ENCODE data around the gene HOXB5. TPM values are rescaled to one million over a fixed set of nuclear protein-coding genes. Genes with fewer than 3 reads are reported as not detected.

Gene HOXB5
- polyA plus RNA-seq, 1 experiment: not detected

GRCh38 chr17:48587276-48588073 is 6.1 kb downstream of the HOXB5 start:
- ChIA-PET POLR2A (no interaction called here), CTCF (interaction anchor here (0.8 to 2.8 kb wide), 10 partner anchors 17 to 279 kb away, joined by 3 to 16 read pairs (median 4); no protein-coding TSS in a partner anchor)
- no peak for TF ChIP-seq CTCF (IDR thresholded peaks at IDR 0.05; ENCODE audit: insufficient read depth, low read depth, low read length)
- Histone ChIP-seq H3K36me3 (ENCODE audit: control insufficient read depth, insufficient read depth, low read length) (no peaks in the 10 kb centered on the region), H3K27me3 (ENCODE audit: control insufficient read depth, insufficient read depth, low read length) (peaks cover 77% of the 10 kb centered on the region), H3K4me3 (ENCODE audit: low read depth, low read length) (no peak overlapping the region)
- DNase-seq (ENCODE audit: low read depth): no peak

GRCh38 chr17:48586355-48587258 is 7.0 kb downstream of the HOXB5 start:
- ChIA-PET CTCF (interaction anchor here (0.8 to 2.8 kb wide), 8 partner anchors 17 to 278 kb away, joined by 3 to 16 read pairs (median 4); no protein-coding TSS in a partner anchor), POLR2A (no interaction called here)
- DNase-seq (ENCODE audit: low read depth): no peak
- Histone ChIP-seq H3K27me3 (ENCODE audit: control insufficient read depth, insufficient read depth, low read length) (peaks cover 81% of the 10 kb centered on the region), H3K36me3 (ENCODE audit: control insufficient read depth, insufficient read depth, low read length) (no peaks in the 10 kb centered on the region), H3K4me3 (ENCODE audit: low read depth, low read length) (no peak overlapping the region)
- TF ChIP-seq CTCF (IDR thresholded peaks at IDR 0.05; ENCODE audit: insufficient read depth, low read depth, low read length): no peak

GRCh38 chr17:48584223-48584741 is 9.3 kb downstream of the HOXB5 start:
- DNase-seq (ENCODE audit: low read depth): no peak
- ChIA-PET CTCF (interaction anchor here (2.3 kb wide), 1 partner anchor 232 kb away, joined by 11 read pairs; no protein-coding TSS in a partner anchor), POLR2A (no interaction called here)
- TF ChIP-seq CTCF (IDR thresholded peaks at IDR 0.05; ENCODE audit: insufficient read depth, low read depth, low read length): no peak
- peaks cover 77% of the 10 kb centered on the region for H3K27me3 ChIP-seq (ENCODE audit: control insufficient read depth, insufficient read depth, low read length)
- H3K36me3 ChIP-seq (ENCODE audit: control insufficient read depth, insufficient read depth, low read length): no peaks in the 10 kb centered on the region
- H3K4me3 ChIP-seq (ENCODE audit: low read depth, low read length): no peak overlapping the region

- Histone ChIP-seq H3K4me3 (ENCODE audit: low read depth, low read length) (no peak overlapping the region), H3K27me3 (ENCODE audit: control insufficient read depth, insufficient read depth, low read length) (peaks cover 77% of the 10 kb centered on the region), H3K36me3 (ENCODE audit: control insufficient read depth, insufficient read depth, low read length) (no peaks in the 10 kb centered on the region)
- ChIA-PET CTCF (interaction anchor here (0.6 to 2.3 kb wide), 5 partner anchors 11 to 276 kb away, joined by 3 to 11 read pairs (median 4); no protein-coding TSS in a partner anchor), POLR2A (no interaction called here)
- DNase-seq (ENCODE audit: low read depth): no peak
- TF ChIP-seq CTCF (IDR thresholded peaks at IDR 0.05; ENCODE audit: insufficient read depth, low read depth, low read length): no peak
These were observed 9.8 kb downstream of the HOXB5 start for GRCh38 chr17:48583708-48584222.
